Fibroblast of lung (primary cell): ENCODE data around the gene SAYSD1.

Experiments
- EZH2 ChIP-seq: IDR thresholded peaks from 2 replicates; pipeline ENCODE4 v1.5.1; 2012; ENCODE audit warnings: low read length, control low read depth, mild to moderate bottlenecking; ENCODE audit errors: missing control alignments
- TF ChIP-seq, protein P1 (sequence below), 2 donors: IDR thresholded peaks in 1 of 2; conservative IDR thresholded peaks in 1 of 2; 1 replicate in 1 of 2; 2 replicates in 1 of 2; pipeline ENCODE4 v1.5.1; 2011 to 2012; ENCODE audit warnings: low read length in 2 of 2, control low read depth in 1 of 2, inconsistent platforms in 1 of 2, low read depth in 1 of 2, mild to moderate bottlenecking in 1 of 2

GRCh38 chr6:39068391-39068790 lies 46.6 kb downstream of the SAYSD1 start:
- TF ChIP-seq, protein P1, sequence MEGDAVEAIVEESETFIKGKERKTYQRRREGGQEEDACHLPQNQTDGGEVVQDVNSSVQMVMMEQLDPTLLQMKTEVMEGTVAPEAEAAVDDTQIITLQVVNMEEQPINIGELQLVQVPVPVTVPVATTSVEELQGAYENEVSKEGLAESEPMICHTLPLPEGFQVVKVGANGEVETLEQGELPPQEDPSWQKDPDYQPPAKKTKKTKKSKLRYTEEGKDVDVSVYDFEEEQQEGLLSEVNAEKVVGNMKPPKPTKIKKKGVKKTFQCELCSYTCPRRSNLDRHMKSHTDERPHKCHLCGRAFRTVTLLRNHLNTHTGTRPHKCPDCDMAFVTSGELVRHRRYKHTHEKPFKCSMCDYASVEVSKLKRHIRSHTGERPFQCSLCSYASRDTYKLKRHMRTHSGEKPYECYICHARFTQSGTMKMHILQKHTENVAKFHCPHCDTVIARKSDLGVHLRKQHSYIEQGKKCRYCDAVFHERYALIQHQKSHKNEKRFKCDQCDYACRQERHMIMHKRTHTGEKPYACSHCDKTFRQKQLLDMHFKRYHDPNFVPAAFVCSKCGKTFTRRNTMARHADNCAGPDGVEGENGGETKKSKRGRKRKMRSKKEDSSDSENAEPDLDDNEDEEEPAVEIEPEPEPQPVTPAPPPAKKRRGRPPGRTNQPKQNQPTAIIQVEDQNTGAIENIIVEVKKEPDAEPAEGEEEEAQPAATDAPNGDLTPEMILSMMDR (conservative IDR thresholded peaks at IDR 0.05 in 1 of 2, IDR thresholded peaks at IDR 0.05 in 1 of 2; ENCODE audit: low read depth in 1 of 2, low read length in 2 of 2): no peak
- TF ChIP-seq EZH2: no peak
